Embryonic facial prominence (tissue), 1 donor: Measurements from ENCODE around the gene SLC16A14.
A peak's percentile ranks its signal among the peaks of the same experiment; 100 is the strongest.

Experiments used
- DNase-seq: peaks from one replicate; pipeline ENCODE4 v3.0.0-alpha.2; 2016; ENCODE audit errors: extremely low spot score

Gene SLC16A14

DNA sequence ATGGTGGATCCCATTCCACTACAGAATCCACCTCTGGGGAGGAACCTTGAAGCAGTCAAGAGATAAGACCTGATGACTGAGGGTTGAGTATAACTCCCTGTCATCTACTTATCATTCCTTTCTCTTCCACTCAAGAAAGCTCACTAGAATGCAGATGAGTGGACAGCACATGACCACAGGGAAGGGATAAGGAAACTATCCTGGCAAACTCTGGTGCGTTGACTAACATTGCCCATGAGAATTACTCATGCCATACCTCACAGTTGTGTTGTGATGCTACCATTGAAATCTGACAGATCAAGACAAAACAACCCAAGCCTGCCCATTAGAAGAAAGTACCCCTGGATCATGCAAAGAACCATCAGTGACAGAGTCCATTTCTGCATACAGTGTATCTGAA lies 26.5 kb downstream of the SLC16A14 start:
- no peak for DNase-seq

DNA sequence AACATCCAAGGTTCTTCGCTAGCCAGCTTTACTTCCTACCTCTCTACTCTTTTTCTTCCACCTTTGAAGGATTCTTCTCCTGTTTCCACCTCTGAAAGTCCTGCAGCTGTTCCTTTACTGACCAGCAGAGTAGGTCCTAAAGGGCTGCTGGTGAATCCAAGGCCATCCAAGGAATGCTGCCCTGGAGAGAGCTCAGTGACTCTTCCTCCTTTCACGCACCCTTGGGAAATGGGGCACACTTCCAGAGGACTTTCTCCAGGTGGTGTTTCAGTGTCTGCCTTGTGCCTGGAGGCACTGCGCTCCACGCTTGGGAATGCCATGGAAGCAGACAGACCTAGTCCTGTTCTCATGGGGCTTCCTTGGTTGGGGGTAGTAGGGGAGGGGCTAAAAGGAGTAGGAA lies 45.4 kb downstream of the SLC16A14 start:
- no peak for DNase-seq

DNA sequence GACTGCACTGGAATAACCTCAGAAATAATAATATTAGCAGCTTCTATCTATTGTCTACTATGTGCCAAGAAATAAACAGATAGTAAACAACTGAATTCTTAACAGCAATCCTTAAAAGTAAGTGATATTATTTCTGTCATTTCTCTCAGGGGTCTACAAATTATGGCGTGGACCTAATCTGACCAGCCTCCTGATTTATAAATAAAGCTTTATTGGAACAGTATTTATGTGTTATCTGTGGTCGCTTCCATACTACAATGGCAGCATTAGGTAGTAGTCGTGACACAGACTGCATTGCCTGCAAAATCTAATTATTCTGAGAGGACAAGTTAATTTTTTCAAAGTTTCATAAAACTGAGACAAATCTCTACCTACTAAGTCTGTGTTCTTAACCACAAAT lies 49.0 kb downstream of the SLC16A14 start:
- DNase-seq = no peak

DNA sequence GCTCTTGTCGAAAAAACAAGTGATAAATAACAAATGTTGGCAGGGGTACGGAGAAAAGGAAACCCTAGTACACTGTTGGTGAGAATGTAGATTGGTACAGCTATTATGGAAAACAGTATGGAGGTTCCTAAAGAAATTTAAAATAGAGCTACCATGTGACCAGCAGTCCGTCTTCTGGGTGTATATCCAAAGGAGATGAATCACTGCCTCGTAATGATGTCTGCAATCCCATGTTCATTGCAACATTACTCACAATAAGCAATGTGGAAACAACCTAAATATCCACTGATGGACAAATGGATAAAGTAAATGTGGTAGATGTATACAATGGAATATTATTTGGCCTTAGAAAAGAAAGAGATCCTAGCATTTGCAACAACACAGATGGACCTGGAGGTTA lies 50.6 kb downstream of the SLC16A14 start:
- DNase-seq = no peak

DNA sequence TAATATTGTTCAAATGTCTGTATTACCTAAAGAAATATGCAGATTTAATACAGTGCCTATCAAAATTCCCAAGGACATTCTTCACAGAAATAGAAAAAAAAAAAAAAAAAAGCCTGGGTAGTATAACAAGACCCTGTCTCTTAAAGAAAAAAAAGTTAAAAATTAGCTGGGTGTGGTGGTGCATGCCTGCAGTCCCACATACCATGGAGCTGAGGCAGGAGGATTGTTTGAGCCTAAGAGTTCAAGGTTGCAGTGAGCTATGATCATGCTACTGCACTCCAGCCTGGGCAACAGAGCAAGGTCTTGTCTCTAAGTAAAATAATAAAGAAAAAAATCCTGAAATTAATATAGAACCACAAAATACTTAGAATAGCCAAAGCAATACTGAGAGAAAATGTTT lies 51.9 kb downstream of the SLC16A14 start:
- DNase-seq = no peak

DNA sequence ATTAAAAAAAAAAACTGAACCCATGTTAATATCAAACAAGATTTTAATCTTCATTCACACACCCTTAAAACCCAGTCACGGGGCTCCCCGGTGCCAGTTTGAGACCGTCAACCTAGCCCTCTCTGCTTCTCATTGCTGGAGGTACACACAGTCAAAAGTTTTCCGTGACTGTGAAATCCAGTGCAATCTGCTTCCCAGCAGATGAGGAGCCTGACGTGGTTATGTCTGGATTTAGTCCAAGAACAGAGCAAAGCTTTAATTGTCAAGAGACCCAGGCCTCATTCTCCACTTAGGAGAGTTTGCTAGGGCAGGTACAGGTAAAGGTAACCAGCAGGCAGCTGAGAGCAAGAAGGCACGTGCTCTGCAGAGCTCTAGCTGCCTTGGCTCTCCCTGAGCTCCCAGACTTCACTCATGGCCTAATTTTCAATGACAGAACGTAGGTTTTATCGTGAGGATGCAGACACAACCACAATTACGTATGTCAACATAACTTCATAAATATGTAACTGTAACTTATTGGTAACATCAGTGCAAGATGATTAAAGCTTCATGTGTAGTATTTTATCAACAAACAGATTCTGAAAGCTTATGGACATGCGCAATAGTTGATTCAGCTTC lies 56.3 kb downstream of the SLC16A14 start:
- no peak for DNase-seq

DNA sequence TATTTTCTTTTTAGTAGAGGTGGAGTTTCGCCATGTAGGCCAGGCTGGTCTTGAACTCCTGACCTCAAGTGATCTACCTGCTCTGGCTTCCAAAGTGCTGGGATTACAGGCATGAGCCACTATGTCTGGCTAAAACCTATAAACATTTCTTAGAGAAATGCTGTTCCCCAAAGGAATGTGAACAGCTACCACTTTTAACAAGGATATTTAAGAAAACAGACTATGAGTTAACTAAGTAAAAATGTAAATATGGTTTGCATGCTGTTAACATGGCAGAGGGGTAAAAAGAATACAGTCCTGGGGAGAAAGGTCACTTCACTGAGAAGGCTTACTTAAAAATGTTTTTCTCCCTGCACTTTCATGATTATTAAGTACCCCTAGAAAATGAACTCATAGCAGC lies 57.1 kb downstream of the SLC16A14 start:
- DNase-seq = no peak

DNA sequence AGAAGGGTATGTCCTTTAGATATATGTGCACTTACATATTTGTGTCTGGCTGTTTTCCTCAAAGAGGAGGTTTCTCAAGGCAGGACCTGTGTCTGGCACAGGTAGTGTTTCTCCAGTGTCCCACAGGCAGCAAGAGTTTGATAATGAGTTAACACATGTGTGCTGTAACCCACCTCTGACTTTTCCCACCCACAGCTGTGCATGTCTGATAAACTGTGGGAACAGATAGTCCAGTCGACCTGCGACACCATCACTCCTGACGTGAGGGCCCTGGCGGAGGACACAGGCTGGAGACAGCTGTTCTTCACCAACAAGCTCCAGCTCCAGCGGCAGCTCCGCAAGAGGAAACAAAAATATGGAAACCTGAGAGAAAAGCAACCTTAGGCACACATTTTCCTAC lies 58.2 kb downstream of the SLC16A14 start:
- DNase-seq = no peak

DNA sequence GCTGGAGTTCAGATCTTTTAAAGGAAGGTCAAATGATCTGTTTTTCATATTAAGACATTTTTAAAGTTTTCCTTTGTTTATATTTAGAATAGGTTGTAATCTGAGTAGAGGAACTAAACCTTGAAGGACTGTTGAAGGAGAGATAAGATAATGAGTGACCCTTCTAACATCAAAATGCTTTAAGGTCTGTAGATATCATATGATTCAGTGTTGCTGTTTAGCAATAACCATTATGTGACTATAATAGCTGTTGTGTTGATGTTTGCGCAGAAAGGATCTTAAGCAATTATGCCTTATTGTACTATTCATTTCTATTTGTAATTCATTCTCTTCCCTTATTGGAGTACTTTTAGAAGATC lies 60.0 kb downstream of the SLC16A14 start:
- DNase-seq = no peak

DNA sequence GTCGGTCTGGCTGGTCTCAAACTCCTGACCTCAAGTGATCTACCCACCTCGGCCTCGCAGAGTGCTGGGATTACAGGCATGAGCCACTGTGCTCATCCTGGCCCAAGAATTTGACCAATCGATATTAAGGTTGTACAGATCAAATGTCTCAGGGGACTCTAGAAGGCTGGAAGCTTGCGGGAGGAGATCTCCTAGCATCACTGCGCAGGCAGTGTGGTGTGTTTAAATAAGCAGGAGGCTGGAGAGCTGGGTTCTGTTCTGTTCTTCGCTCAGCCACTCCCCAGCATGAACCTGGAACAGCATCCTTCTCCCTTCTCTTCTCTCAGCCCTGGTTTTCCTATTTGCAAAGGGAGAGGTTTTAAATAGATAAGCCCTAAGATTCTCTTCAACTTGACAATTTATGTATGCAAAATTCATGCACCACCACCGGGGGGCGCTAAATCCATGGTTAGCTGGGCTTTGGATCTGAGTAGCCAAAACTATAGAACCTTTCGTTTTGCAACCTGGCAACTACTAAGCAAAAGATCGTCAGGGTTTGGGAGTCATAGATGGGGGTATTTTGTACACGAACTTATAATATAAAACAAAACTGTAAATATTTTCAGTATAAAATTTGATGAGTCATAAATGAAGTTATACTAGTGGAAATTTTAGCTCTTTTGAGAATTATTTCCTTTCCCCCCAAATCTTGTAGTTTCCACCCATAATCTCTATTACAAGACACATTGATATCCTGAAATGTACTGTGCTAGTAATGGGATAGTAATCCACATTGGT lies 60.6 kb downstream of the SLC16A14 start:
- peak; percentile 22 for DNase-seq

DNA sequence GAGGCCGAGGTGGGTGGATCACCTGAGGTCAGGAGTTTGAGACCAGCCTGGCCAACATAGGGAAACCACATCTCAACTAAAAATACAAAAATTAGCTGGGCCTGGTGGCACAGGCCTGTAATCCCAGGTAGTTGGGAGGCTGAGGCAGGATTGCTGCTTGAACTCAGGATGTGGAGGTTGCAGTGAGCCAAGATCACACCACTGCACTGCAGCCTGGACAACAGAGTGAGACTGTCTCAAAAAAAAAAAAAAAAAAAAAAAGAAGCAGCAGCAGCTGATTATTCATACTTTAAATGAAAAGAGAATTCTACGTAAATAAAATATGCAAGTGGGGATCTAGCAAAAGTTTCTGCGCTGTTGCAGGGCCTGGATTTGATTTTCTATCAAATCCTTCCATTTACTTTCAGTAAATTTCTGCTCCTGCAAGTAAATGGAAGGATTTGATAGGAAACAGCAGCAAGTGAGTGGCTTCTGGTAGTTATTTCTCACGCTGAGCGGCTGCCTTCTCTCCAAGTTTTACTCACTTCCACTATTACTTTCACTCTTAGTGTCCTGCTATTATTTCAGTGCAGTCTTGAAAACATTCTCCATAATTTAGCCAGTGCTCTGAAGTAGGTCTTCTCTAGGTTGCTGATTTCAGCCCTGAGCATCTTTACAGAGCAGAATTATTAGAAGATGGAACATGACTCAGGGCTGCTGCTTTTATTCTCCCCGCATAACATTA lies 68.4 kb downstream of the SLC16A14 start:
- DNase-seq = no peak

DNA sequence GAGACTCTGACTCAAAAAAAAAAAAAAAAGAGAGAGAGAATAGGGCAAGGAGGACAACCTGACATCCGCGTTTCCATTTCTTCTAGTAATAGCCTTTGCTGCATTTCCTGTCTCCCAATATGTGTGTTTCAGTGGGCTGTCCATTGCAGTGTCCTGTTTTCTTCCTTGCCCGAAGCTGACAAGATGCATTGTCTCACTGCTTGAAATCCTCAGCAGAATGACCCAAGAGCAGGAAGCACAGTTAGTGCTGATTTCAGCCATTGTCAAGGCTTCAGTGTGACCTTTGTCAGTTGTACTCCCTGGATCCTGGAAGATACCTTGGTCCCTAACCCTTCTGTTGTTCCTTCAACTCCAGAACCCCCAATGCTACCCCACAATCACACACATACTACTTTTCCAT lies 71.2 kb downstream of the SLC16A14 start:
- no peak for DNase-seq

DNA sequence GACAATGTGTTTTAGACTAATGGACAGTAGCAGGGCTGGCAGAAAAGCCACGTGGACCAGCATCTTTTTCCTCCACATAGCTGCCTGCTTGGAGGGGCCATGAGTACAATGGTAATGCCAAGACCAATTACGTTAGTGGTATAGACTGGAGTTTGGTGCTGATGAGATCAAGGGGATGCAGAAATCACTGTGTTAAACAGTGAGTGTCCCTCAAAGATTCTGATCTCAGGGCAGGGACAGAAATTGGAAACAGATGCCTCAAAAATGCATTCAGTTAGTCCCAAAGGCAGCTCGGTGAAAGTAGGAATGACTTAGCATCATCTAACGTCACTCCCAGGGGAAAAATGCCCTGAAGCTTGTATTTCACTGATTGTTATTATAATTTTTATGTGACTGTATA lies 72.4 kb downstream of the SLC16A14 start:
- DNase-seq = no peak

DNA sequence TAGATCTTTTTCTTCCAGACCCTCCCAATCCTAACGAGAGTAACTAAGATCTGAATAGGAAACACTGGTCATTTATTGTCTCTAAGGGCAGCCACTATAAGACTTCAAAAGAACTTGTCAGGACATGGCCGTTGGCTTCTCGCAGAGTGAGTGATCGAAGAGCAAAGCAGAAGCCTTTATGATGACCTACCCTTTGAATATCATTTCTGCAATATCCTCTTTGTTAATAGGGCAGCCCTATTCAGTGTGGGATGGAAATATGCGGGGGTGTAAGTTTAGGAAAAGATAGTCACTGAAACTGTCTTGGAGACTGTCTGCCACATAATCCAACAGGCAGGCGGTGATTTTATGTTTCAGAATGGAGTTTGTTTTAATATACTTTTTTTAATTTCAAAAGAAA lies 75.5 kb downstream of the SLC16A14 start:
- DNase-seq = no peak
